Activated naive CD8-positive, alpha-beta T cell treated with anti-CD3 and anti-CD28 coated beads, Interleukin-2, amount 10 ng/mL, durations not matched to agents 7 days and 5 days (primary cell): Measurements from ENCODE around the gene HLA-DRA. TPM values are rescaled to one million over a fixed set of nuclear protein-coding genes. Genes with fewer than 3 reads are reported as not detected.
"Not testable (repeated sequence)": the region's sequence is repeated elsewhere in the genome, so short reads cannot be mapped to it uniquely, and the experiment has no call there.

Experiments used
- ATAC-seq: fragments of 150-1000 bp; cut with Tn5 transposase; one replicate; pipeline ENCODE4 v1.10.0; 2021; ENCODE audit warnings: low read depth, moderate library complexity
- POLR2A ChIA-PET: fragments of 350-600 bp; sonication (Branson Sonifier 250); formaldehyde crosslinking; loops from one replicate; lab custom pipeline; 2021; ENCODE audit warnings: antibody characterized with exemption; lab: Charles Lee
- DNase-seq: peaks from one replicate; pipeline ENCODE4 v3.0.0; 2021
- H3K27ac Mint-ChIP-seq: one replicate; pipeline ENCODE4 v1.8.0; 2022; ENCODE audit warnings: mild to moderate bottlenecking, mixed read lengths
- H3K27me3 Mint-ChIP-seq: one replicate; pipeline ENCODE4 v1.8.0; 2022; ENCODE audit warnings: mild to moderate bottlenecking, moderate library complexity, mixed read lengths
- H3K36me3 Mint-ChIP-seq: one replicate; pipeline ENCODE4 v1.8.0; 2021; ENCODE audit warnings: mild to moderate bottlenecking, mixed read lengths
- H3K4me1 Mint-ChIP-seq: one replicate; pipeline ENCODE4 v1.8.0; 2021; ENCODE audit warnings: mixed read lengths
- H3K4me3 Mint-ChIP-seq: one replicate; pipeline ENCODE4 v1.8.0; 2022; ENCODE audit warnings: mild to moderate bottlenecking, moderate library complexity, mixed read lengths
- H3K9me3 Mint-ChIP-seq: one replicate; pipeline ENCODE4 v1.8.0; 2021; ENCODE audit warnings: mixed read lengths
- total RNA-seq, 2 experiments: library from RNA; stranded (reverse); gene quantifications; one replicate each; pipeline ENCODE4 v1.2.3, GENCODE V29; 2021

HLA-DRA gene
- total RNA-seq, 2 experiments from 2014 or later: 25.8 to 26.1 TPM

- Mint-ChIP-seq H3K36me3 (peaks cover 1% of the 10 kb centered on the region), H3K27ac (no peak overlapping the region), H3K9me3 (peaks cover 4% of the 10 kb centered on the region), H3K27me3 (peaks cover 29% of the 10 kb centered on the region), H3K4me3 (no peak overlapping the region), H3K4me1 (peaks cover 19% of the 10 kb centered on the region)
- no peak for ATAC-seq
- POLR2A ChIA-PET: no interaction called here
- DNase-seq: no peak
Observed at GRCh38 chr6:32439139-32439538, 548 bp upstream of the HLA-DRA start.

DNA sequence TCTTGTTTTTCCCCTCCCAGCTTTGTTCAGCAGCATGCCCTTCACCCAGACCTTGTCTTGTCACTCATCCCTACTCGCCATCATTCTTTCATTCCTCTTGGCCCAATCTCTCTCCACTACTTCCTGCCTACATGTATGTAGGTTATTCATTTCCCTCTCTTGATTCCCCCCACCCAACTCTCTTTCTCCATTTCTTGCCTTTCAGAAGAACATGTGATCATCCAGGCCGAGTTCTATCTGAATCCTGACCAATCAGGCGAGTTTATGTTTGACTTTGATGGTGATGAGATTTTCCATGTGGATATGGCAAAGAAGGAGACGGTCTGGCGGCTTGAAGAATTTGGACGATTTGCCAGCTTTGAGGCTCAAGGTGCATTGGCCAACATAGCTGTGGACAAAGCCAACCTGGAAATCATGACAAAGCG lies 2.6 kb downstream of the HLA-DRA start:
- H3K27me3 Mint-ChIP-seq: peaks cover 39% of the 10 kb centered on the region
- H3K4me3 Mint-ChIP-seq: no peak overlapping the region
- H3K27ac Mint-ChIP-seq: no peak overlapping the region
- DNase-seq (no peak), ATAC-seq (no peak)
- peaks cover 19% of the 10 kb centered on the region for H3K4me1 Mint-ChIP-seq
- H3K36me3 Mint-ChIP-seq: peaks cover 1% of the 10 kb centered on the region
- peaks cover 4% of the 10 kb centered on the region for H3K9me3 Mint-ChIP-seq
- POLR2A ChIA-PET: no interaction called here

DNA sequence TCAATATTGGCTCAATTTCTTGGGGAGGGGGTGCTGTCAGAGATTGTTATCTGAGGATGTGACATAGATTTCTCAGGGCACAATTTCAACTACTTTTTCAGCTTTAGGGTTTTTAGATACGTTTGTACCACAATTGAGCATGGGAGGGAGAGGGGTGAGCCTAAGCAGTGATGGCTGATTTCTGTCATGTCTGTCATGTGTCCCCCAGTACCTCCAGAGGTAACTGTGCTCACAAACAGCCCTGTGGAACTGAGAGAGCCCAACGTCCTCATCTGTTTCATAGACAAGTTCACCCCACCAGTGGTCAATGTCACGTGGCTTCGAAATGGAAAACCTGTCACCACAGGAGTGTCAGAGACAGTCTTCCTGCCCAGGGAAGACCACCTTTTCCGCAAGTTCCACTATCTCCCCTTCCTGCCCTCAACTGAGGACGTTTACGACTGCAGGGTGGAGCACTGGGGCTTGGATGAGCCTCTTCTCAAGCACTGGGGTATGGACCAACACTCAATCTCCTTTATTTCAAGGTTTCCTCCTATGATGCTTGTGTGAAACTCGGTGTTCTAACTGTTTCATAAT lies 3.4 kb downstream of the HLA-DRA start:
- peaks cover 4% of the 10 kb centered on the region for H3K9me3 Mint-ChIP-seq

DNA sequence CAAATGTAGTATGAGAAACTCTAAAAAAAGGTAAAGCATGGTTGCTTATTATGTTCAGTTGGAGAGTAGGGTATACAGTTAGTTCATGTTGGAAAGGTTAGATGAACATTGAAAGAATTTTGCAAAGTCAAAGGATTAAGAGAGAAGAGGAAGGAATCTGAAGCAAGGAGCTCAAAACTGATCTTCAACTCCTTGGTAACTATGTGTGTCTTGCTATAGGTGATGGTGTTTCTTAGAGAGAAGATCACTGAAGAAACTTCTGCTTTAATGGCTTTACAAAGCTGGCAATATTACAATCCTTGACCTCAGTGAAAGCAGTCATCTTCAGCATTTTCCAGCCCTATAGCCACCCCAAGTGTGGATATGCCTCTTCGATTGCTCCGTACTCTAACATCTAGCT lies 4.7 kb downstream of the HLA-DRA start:
- no peak for ATAC-seq
- H3K9me3 Mint-ChIP-seq: no peaks in the 10 kb centered on the region
- DNase-seq: no peak
- H3K4me3 Mint-ChIP-seq: no peak overlapping the region
- peaks cover 40% of the 10 kb centered on the region for H3K27me3 Mint-ChIP-seq
- POLR2A ChIA-PET: no interaction called here
- peaks cover 15% of the 10 kb centered on the region for H3K4me1 Mint-ChIP-seq
- H3K27ac Mint-ChIP-seq: no peak overlapping the region
- H3K36me3 Mint-ChIP-seq: peaks cover 1% of the 10 kb centered on the region

More for the DNA sequence above, 3.4 kb downstream of the HLA-DRA start:
- DNase-seq (no peak), ATAC-seq (no peak)
- peaks cover 19% of the 10 kb centered on the region for H3K4me1 Mint-ChIP-seq
- H3K4me3 Mint-ChIP-seq: no peak overlapping the region
- H3K27me3 Mint-ChIP-seq: peaks cover 42% of the 10 kb centered on the region
- no peak overlapping the region for H3K27ac Mint-ChIP-seq
- peaks cover 1% of the 10 kb centered on the region for H3K36me3 Mint-ChIP-seq
- POLR2A ChIA-PET: no interaction called here

GRCh38 chr6:32445321-32445854 lies 5.7 kb downstream of the HLA-DRA start:
- Mint-ChIP-seq H3K4me1 (peaks cover 8% of the 10 kb centered on the region), H3K27me3 (peaks cover 46% of the 10 kb centered on the region), H3K9me3 (peaks cover 2% of the 10 kb centered on the region), H3K27ac (no peak overlapping the region), H3K4me3 (no peak overlapping the region), H3K36me3 (peaks cover 1% of the 10 kb centered on the region)
- POLR2A ChIA-PET: no interaction called here
- DNase-seq (no peak), ATAC-seq (no peak)

DNA sequence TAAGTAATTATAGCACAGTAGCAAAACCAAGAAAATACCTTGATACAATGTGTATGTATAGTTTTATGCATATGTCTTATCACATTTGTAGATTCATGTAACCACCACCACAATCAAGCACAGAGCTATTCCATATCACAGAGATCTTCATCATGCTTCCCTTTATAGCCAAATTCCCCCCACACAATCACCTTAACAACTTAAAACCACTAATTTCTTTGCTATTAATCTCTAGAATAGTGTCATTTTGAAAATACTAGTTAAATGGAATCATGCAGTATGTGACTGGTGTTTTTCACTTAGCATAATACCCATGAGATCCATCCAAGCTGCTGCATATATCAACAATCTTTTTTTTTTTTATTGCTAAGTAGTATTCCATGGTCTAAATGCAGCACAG lies 8.2 kb downstream of the HLA-DRA start:
- Mint-ChIP-seq H3K4me3 (no peak overlapping the region), H3K27ac (no peak overlapping the region), H3K9me3 (peaks cover 4% of the 10 kb centered on the region), H3K27me3 (peaks cover 49% of the 10 kb centered on the region), H3K4me1 (no peaks in the 10 kb centered on the region), H3K36me3 (peaks cover 2% of the 10 kb centered on the region)
- DNase-seq: no peak
- ATAC-seq: no peak
- POLR2A ChIA-PET: no interaction called here

- ATAC-seq: no peak
- POLR2A ChIA-PET: no interaction called here
- DNase-seq: no peak
- Mint-ChIP-seq H3K27me3 (peaks cover 45% of the 10 kb centered on the region), H3K9me3 (peaks cover 7% of the 10 kb centered on the region), H3K36me3 (peaks cover 2% of the 10 kb centered on the region), H3K4me3 (no peak overlapping the region), H3K4me1 (no peaks in the 10 kb centered on the region), H3K27ac (no peak overlapping the region)
Observed at GRCh38 chr6:32449088-32449736, 9.5 kb downstream of the HLA-DRA start.

GRCh38 chr6:32457054-32457453 lies 17.4 kb downstream of the HLA-DRA start:
- H3K27me3 Mint-ChIP-seq: peaks cover 39% of the 10 kb centered on the region
- peaks cover 6% of the 10 kb centered on the region for H3K9me3 Mint-ChIP-seq
- POLR2A ChIA-PET: no interaction called here
- peaks cover 2% of the 10 kb centered on the region for H3K36me3 Mint-ChIP-seq
- no peak for DNase-seq
- no peak for ATAC-seq
- peaks cover 7% of the 10 kb centered on the region for H3K4me1 Mint-ChIP-seq
- H3K27ac Mint-ChIP-seq: no peak overlapping the region
- H3K4me3 Mint-ChIP-seq: no peak overlapping the region

DNA sequence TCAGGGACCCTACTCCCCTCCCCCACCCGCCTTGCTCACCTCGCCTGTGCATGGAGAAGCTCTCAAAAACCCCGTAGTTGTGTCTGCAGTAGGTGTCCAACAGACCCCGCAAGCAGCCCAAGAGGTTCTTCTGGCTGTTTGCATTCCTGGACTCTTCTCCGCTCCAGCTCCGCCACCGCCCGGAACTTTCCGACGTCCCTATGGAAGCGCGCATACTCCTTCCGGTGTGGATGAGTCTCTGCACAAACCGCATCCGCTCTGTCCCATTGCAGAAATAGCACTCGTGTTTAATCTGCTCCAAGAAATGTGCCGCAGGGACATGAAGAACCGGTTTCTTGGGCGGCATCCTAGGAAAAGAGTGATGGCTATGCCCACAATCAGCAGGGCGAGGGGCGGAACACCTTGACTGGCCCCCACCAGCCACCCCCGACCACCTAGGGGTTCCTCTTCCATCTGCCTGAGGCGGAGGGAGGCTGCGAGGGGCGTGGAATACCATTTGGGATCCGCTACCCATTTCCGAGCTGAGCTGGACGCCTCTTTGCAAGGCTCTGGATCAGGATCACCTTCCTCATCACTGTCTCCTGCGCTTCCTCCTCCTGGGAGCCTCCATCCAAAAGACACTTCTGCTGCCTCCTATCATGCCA lies 20.2 kb downstream of the HLA-DRA start:
- POLR2A ChIA-PET: no interaction called here
- Mint-ChIP-seq H3K36me3 (no peaks in the 10 kb centered on the region), H3K4me1 (peaks cover 9% of the 10 kb centered on the region), H3K9me3 (no peaks in the 10 kb centered on the region), H3K27ac (no peak overlapping the region), H3K4me3 (peak overlapping the region; percentile 22), H3K27me3 (peaks cover 51% of the 10 kb centered on the region)
- DNase-seq (no peak), ATAC-seq (no peak)

DNA sequence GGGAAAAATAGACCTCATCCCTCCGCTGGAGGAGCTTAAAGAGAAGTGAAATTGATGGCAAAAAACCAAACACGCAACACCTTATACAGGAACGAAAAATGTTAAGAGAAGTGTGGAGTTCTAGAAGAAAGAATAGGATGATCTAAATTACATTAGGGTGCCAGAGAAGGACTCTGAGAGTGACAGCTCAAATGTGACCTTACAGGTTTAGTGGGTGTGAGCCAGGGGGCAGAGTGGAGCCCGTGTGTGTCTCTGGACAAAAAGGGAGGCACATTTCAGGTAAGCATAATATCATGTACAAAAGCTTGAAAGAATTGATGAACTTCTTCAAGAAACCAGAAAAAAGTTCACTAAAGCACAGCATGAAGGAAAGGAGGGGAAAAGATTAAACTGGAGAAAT lies 20.8 kb downstream of the HLA-DRA start:
- Mint-ChIP-seq H3K9me3 (no peaks in the 10 kb centered on the region), H3K36me3 (no peaks in the 10 kb centered on the region), H3K4me1 (peaks cover 9% of the 10 kb centered on the region), H3K27me3 (peaks cover 54% of the 10 kb centered on the region), H3K27ac (no peak overlapping the region), H3K4me3 (peak overlapping the region; percentile 22)
- no peak for ATAC-seq
- POLR2A ChIA-PET: no interaction called here
- no peak for DNase-seq

- H3K4me3 Mint-ChIP-seq: no peak overlapping the region
- DNase-seq: no peak
- peaks cover 1% of the 10 kb centered on the region for H3K9me3 Mint-ChIP-seq
- H3K36me3 Mint-ChIP-seq: peaks cover under 1% of the 10 kb centered on the region
- H3K27me3 Mint-ChIP-seq: peaks cover 51% of the 10 kb centered on the region
- H3K4me1 Mint-ChIP-seq: peaks cover 9% of the 10 kb centered on the region
- no peak overlapping the region for H3K27ac Mint-ChIP-seq
- ATAC-seq: no peak
- POLR2A ChIA-PET: no interaction called here
Observed at GRCh38 chr6:32461493-32461892, 21.8 kb downstream of the HLA-DRA start.

- no peak for ATAC-seq
- no peak overlapping the region for H3K27ac Mint-ChIP-seq
- H3K4me1 Mint-ChIP-seq: peaks cover 9% of the 10 kb centered on the region
- peaks cover 47% of the 10 kb centered on the region for H3K27me3 Mint-ChIP-seq
- peaks cover 5% of the 10 kb centered on the region for H3K9me3 Mint-ChIP-seq
- no peak for DNase-seq
- POLR2A ChIA-PET: no interaction called here
- peaks cover 2% of the 10 kb centered on the region for H3K36me3 Mint-ChIP-seq
- H3K4me3 Mint-ChIP-seq: no peak overlapping the region
Observed at GRCh38 chr6:32462609-32463008, 22.9 kb downstream of the HLA-DRA start.

GRCh38 chr6:32467743-32468503 lies 28.2 kb downstream of the HLA-DRA start:
- H3K9me3 Mint-ChIP-seq, DNase-seq, H3K27ac Mint-ChIP-seq, H3K4me3 Mint-ChIP-seq, H3K36me3 Mint-ChIP-seq, POLR2A ChIA-PET, H3K4me1 Mint-ChIP-seq, ATAC-seq: not testable (repeated sequence)
- peaks cover 26% of the 10 kb centered on the region for H3K27me3 Mint-ChIP-seq
